Activated CD8-positive, alpha-beta T cell treated with anti-CD3 and anti-CD28 coated beads, Interleukin-2, amount 10 ng/mL, durations not matched to agents 7 days and 5 days (primary cell): ENCODE data around the gene TRERF1. TPM values are rescaled to one million over a fixed set of nuclear protein-coding genes. Genes with fewer than 3 reads are reported as not detected.
A peak's percentile ranks its signal among the peaks of the same experiment; 100 is the strongest.

Source experiments
- ATAC-seq: fragments of 150-1000 bp; cut with Tn5 transposase; one replicate; pipeline ENCODE4 v1.10.0; 2021; ENCODE audit warnings: moderate library complexity
- CTCF ChIA-PET: fragments of 350-600 bp; sonication (Branson Sonifier 250); formaldehyde crosslinking; loops from one replicate; lab custom pipeline; 2021; ENCODE audit warnings: antibody characterized with exemption; lab: Charles Lee
- POLR2A ChIA-PET: fragments of 350-600 bp; sonication (Branson Sonifier 250); formaldehyde crosslinking; loops from one replicate; lab custom pipeline; 2021; ENCODE audit warnings: antibody characterized with exemption; lab: Charles Lee
- DNase-seq: peaks from one replicate; pipeline ENCODE4 v3.0.0-alpha.2; 2020
- H3K27ac Mint-ChIP-seq: one replicate; pipeline ENCODE4 v1.8.0; 2021; ENCODE audit warnings: mild to moderate bottlenecking, mixed read lengths
- H3K27me3 Mint-ChIP-seq: one replicate; pipeline ENCODE4 v1.8.0; 2021; ENCODE audit warnings: low read depth, mixed read lengths
- H3K36me3 Mint-ChIP-seq: one replicate; pipeline ENCODE4 v1.8.0; 2021; ENCODE audit warnings: low read depth, mixed read lengths
- H3K4me1 Mint-ChIP-seq: one replicate; pipeline ENCODE4 v1.8.0; 2021; ENCODE audit warnings: low read depth, mixed read lengths
- H3K4me3 Mint-ChIP-seq: one replicate; pipeline ENCODE4 v1.8.0; 2021; ENCODE audit warnings: mild to moderate bottlenecking, mixed read lengths
- H3K9me3 Mint-ChIP-seq: one replicate; pipeline ENCODE4 v1.8.0; 2022; ENCODE audit warnings: mixed read lengths; ENCODE audit not compliant: insufficient read depth
- total RNA-seq, 2 experiments: library from RNA; stranded (reverse); gene quantifications; one replicate each; pipeline ENCODE4 v1.2.3, GENCODE V29; 2021

TRERF1 gene
- total RNA-seq, 2 experiments from 2014 or later = 11.3 to 11.8 TPM

- Mint-ChIP-seq H3K27me3 (no peaks in the 10 kb centered on the region), H3K9me3 (no peaks in the 10 kb centered on the region), H3K4me3 (peak overlapping the region; percentile 23), H3K27ac (peak overlapping the region; percentile 77), H3K4me1 (peaks cover 24% of the 10 kb centered on the region), H3K36me3 (peaks cover 25% of the 10 kb centered on the region)
- ChIA-PET CTCF (interaction anchor here (0.9 to 2.9 kb wide), 4 partner anchors 8 to 278 kb away, joined by 3 to 10 read pairs (median 4); no protein-coding TSS in a partner anchor), POLR2A (no interaction called here)
- peak; percentile 81 for DNase-seq
- ATAC-seq = peak; percentile 87
Measured at GRCh38 chr6:42269553-42269952, 182.2 kb downstream of the TRERF1 start.

- POLR2A ChIA-PET = interaction anchor here (0.5 kb wide), 2 partner anchors 728 to 1811 kb away, joined by 3 read pairs; no protein-coding TSS in a partner anchor
- peaks cover 25% of the 10 kb centered on the region for H3K36me3 Mint-ChIP-seq
Measured at GRCh38 chr6:42268835-42269204, 182.9 kb downstream of the TRERF1 start.

GRCh38 chr6:42268016-42268834, 183.5 kb downstream of the TRERF1 start:
- no peak for DNase-seq
- peaks cover 24% of the 10 kb centered on the region for H3K4me1 Mint-ChIP-seq
- no peak for ATAC-seq
- CTCF ChIA-PET = interaction anchor here (1.5 to 2.9 kb wide), 2 partner anchors 152 to 279 kb away, joined by 3 to 10 read pairs; no protein-coding TSS in a partner anchor
- H3K9me3 Mint-ChIP-seq = no peaks in the 10 kb centered on the region
- peaks cover 25% of the 10 kb centered on the region for H3K36me3 Mint-ChIP-seq
- H3K27ac Mint-ChIP-seq = no peak overlapping the region
- POLR2A ChIA-PET = interaction anchor here (0.5 kb wide), 3 partner anchors 450 to 1812 kb away, joined by 3 read pairs; no protein-coding TSS in a partner anchor
- H3K27me3 Mint-ChIP-seq = no peaks in the 10 kb centered on the region
- H3K4me3 Mint-ChIP-seq = no peak overlapping the region

More at GRCh38 chr6:42268835-42269204, 182.9 kb downstream of the TRERF1 start:
- Mint-ChIP-seq H3K4me1 (peaks cover 24% of the 10 kb centered on the region), H3K27me3 (no peaks in the 10 kb centered on the region), H3K9me3 (no peaks in the 10 kb centered on the region), H3K4me3 (no peak overlapping the region), H3K27ac (no peak overlapping the region)
- no peak for ATAC-seq
- no peak for DNase-seq
- CTCF ChIA-PET = interaction anchor here (0.9 to 2.9 kb wide), 4 partner anchors 8 to 279 kb away, joined by 3 to 10 read pairs (median 4); no protein-coding TSS in a partner anchor

- Mint-ChIP-seq H3K27me3 (no peaks in the 10 kb centered on the region), H3K27ac (no peak overlapping the region), H3K36me3 (peaks cover 28% of the 10 kb centered on the region), H3K9me3 (no peaks in the 10 kb centered on the region), H3K4me1 (peaks cover 24% of the 10 kb centered on the region), H3K4me3 (no peak overlapping the region)
- POLR2A ChIA-PET = no interaction called here
- DNase-seq (no peak), ATAC-seq (no peak)
- CTCF ChIA-PET = interaction anchor here (1.2 kb wide), 1 partner anchor 281 kb away, joined by 3 read pairs; no protein-coding TSS in a partner anchor
Measured at GRCh38 chr6:42266538-42266937, 185.2 kb downstream of the TRERF1 start.

GRCh38 chr6:42264852-42265390, 186.8 kb downstream of the TRERF1 start:
- no peak overlapping the region for H3K4me3 Mint-ChIP-seq
- DNase-seq = no peak
- no peak overlapping the region for H3K27ac Mint-ChIP-seq
- peaks cover 26% of the 10 kb centered on the region for H3K4me1 Mint-ChIP-seq
- no peak for ATAC-seq
- H3K36me3 Mint-ChIP-seq = peaks cover 25% of the 10 kb centered on the region
- no peaks in the 10 kb centered on the region for H3K27me3 Mint-ChIP-seq
- ChIA-PET CTCF (interaction anchor here (0.9 to 2.3 kb wide), 2 partner anchors 19 to 282 kb away, joined by 4 to 14 read pairs; no protein-coding TSS in a partner anchor), POLR2A (interaction anchor here (1.3 kb wide), 1 partner anchor 29 kb away, joined by 3 read pairs; no protein-coding TSS in a partner anchor)
- H3K9me3 Mint-ChIP-seq = no peaks in the 10 kb centered on the region

- peaks cover 20% of the 10 kb centered on the region for H3K4me1 Mint-ChIP-seq
- ATAC-seq (no peak), DNase-seq (no peak)
- no peak overlapping the region for H3K27ac Mint-ChIP-seq
- POLR2A ChIA-PET = interaction anchor here (1.3 kb wide), 1 partner anchor 29 kb away, joined by 3 read pairs; no protein-coding TSS in a partner anchor
- no peak overlapping the region for H3K4me3 Mint-ChIP-seq
- CTCF ChIA-PET = interaction anchor here (0.9 to 2.3 kb wide), 4 partner anchors 18 to 283 kb away, joined by 3 to 14 read pairs (median 4); no protein-coding TSS in a partner anchor
- no peaks in the 10 kb centered on the region for H3K27me3 Mint-ChIP-seq
- peaks cover 22% of the 10 kb centered on the region for H3K36me3 Mint-ChIP-seq
- no peaks in the 10 kb centered on the region for H3K9me3 Mint-ChIP-seq
Measured at GRCh38 chr6:42264162-42264851, 187.4 kb downstream of the TRERF1 start.

GRCh38 chr6:42263165-42263728, 188.5 kb downstream of the TRERF1 start:
- H3K4me3 Mint-ChIP-seq = no peak overlapping the region

GRCh38 chr6:42260972-42261371, 190.8 kb downstream of the TRERF1 start:
- DNase-seq (peak; percentile 43), ATAC-seq (peak; percentile 75)
- Mint-ChIP-seq H3K27ac (peak overlapping the region; percentile 55), H3K9me3 (no peaks in the 10 kb centered on the region), H3K27me3 (no peaks in the 10 kb centered on the region), H3K36me3 (peaks cover 8% of the 10 kb centered on the region), H3K4me3 (no peak overlapping the region), H3K4me1 (peaks cover 11% of the 10 kb centered on the region)
- CTCF ChIA-PET = interaction anchor here (0.7 to 5.6 kb wide), 19 partner anchors 8 to 306 kb away, joined by 3 to 87 read pairs (median 3); partner anchors contain the start of gene TRERF1
- POLR2A ChIA-PET = interaction anchor here (1.0 to 1.1 kb wide), 2 partner anchors 285 to 287 kb away, joined by 3 to 4 read pairs; no protein-coding TSS in a partner anchor

More at GRCh38 chr6:42263165-42263728, 188.5 kb downstream of the TRERF1 start:
- Mint-ChIP-seq H3K27ac (no peak overlapping the region), H3K4me1 (peaks cover 11% of the 10 kb centered on the region), H3K9me3 (no peaks in the 10 kb centered on the region), H3K36me3 (peaks cover 13% of the 10 kb centered on the region), H3K27me3 (no peaks in the 10 kb centered on the region)
- ATAC-seq (no peak), DNase-seq (no peak)
- POLR2A ChIA-PET = no interaction called here
- CTCF ChIA-PET = interaction anchor here (1.4 to 5.6 kb wide), 3 partner anchors 269 to 284 kb away, joined by 4 to 87 read pairs (median 14); no protein-coding TSS in a partner anchor

- peak overlapping the region; percentile 68 for H3K27ac Mint-ChIP-seq
- H3K4me1 Mint-ChIP-seq = peaks cover 11% of the 10 kb centered on the region
- no peaks in the 10 kb centered on the region for H3K27me3 Mint-ChIP-seq
- H3K4me3 Mint-ChIP-seq = no peak overlapping the region
- ChIA-PET POLR2A (interaction anchor here (0.8 to 1.1 kb wide), 3 partner anchors 107 to 287 kb away, joined by 3 to 4 read pairs (median 3); no protein-coding TSS in a partner anchor), CTCF (interaction anchor here (0.6 to 5.6 kb wide), 20 partner anchors 9 to 291 kb away, joined by 3 to 87 read pairs (median 3); partner anchors contain the start of genes MRPS10 and TRERF1)
- peak; percentile 17 for ATAC-seq
- H3K36me3 Mint-ChIP-seq = peaks cover 11% of the 10 kb centered on the region
- DNase-seq = no peak
- H3K9me3 Mint-ChIP-seq = no peaks in the 10 kb centered on the region
Measured at GRCh38 chr6:42260396-42260888, 191.3 kb downstream of the TRERF1 start.

- Mint-ChIP-seq H3K36me3 (peaks cover 12% of the 10 kb centered on the region), H3K9me3 (no peaks in the 10 kb centered on the region), H3K27me3 (no peaks in the 10 kb centered on the region), H3K27ac (no peak overlapping the region), H3K4me3 (no peak overlapping the region), H3K4me1 (peaks cover 11% of the 10 kb centered on the region)
- ChIA-PET POLR2A (interaction anchor here (0.8 to 1.1 kb wide), 3 partner anchors 107 to 288 kb away, joined by 3 to 4 read pairs (median 3); no protein-coding TSS in a partner anchor), CTCF (interaction anchor here (0.6 to 5.6 kb wide), 15 partner anchors 9 to 291 kb away, joined by 3 to 87 read pairs (median 3); partner anchors contain the start of genes MRPS10 and TRERF1)
- no peak for DNase-seq
- no peak for ATAC-seq
Measured at GRCh38 chr6:42259841-42260395, 191.8 kb downstream of the TRERF1 start.
